Measurements from ENCODE around the gene OR2B6. TPM values are rescaled to one million over a fixed set of nuclear protein-coding genes. Genes with fewer than 3 reads are reported as not detected.

OR2B6 gene
- polyA plus RNA-seq, 2 donors, result not detected

GRCh38 chr6:28004350-28005151 is 47.5 kb downstream of the OR2B6 start:
- H3K4me1 ChIP-seq (ENCODE audit: control insufficient read depth in 2 of 2, insufficient read depth in 2 of 2, low read length in 1 of 2), result no peaks in the 10 kb centered on the region
- 69 to 70% methylated on average over 5 of the region's 5 CpGs for WGBS, 2 donors
- H3K4me3 ChIP-seq (ENCODE audit: low read depth in 1 of 2, low read length in 2 of 2), result no peak overlapping the region
- H3K36me3 ChIP-seq (ENCODE audit: control insufficient read depth in 2 of 2, insufficient read depth in 2 of 2, low read length in 1 of 2), result no peaks in the 10 kb centered on the region
- H3K9me3 ChIP-seq (ENCODE audit: control insufficient read depth in 2 of 2, insufficient read depth in 1 of 2, low read depth in 1 of 2, low read length in 1 of 2), result no peaks in the 10 kb centered on the region
- no peak overlapping the region for H3K27ac ChIP-seq (ENCODE audit: low read depth in 2 of 2, low read length in 1 of 2)
- no peaks in the 10 kb centered on the region for H3K27me3 ChIP-seq (ENCODE audit: control insufficient read depth in 1 of 2, insufficient read depth in 2 of 2, low read length in 2 of 2)

- no peaks in the 10 kb centered on the region for H3K9me3 ChIP-seq (ENCODE audit: control insufficient read depth in 2 of 2, insufficient read depth in 1 of 2, low read depth in 1 of 2, low read length in 1 of 2)
- no peaks in the 10 kb centered on the region for H3K4me1 ChIP-seq (ENCODE audit: control insufficient read depth in 2 of 2, insufficient read depth in 2 of 2, low read length in 1 of 2)
- 47 to 49% methylated on average over 5 of the region's 5 CpGs for WGBS, 2 donors
- no peaks in the 10 kb centered on the region for H3K36me3 ChIP-seq (ENCODE audit: control insufficient read depth in 2 of 2, insufficient read depth in 2 of 2, low read length in 1 of 2)
- H3K4me3 ChIP-seq (ENCODE audit: low read depth in 1 of 2, low read length in 2 of 2), result no peak overlapping the region
- no peaks in the 10 kb centered on the region for H3K27me3 ChIP-seq (ENCODE audit: control insufficient read depth in 1 of 2, insufficient read depth in 2 of 2, low read length in 2 of 2)
- no peak overlapping the region for H3K27ac ChIP-seq (ENCODE audit: low read depth in 2 of 2, low read length in 1 of 2)
Observed at GRCh38 chr6:28005152-28005890, 48.3 kb downstream of the OR2B6 start.

DNA sequence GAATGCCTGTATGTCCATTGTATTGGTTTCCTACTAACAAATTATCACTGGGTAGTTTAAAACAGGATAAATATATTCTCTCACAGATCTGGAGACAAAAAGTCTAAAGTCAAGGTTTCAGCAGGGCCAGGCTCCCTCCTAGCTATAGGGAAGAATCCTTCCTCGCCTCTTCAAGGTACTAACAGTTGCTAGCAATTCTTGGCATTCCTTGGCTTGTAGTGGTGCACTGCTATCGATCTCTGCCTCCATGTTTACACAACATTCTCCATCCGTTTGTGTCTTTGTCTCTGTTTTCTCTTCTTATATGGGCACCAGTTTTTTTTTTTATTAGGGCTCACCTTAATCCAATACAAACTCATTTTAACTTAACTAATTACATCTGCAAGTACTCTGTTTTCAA is 48.9 kb downstream of the OR2B6 start:
- no peak overlapping the region for H3K27ac ChIP-seq (ENCODE audit: low read depth in 2 of 2, low read length in 1 of 2)
- H3K36me3 ChIP-seq (ENCODE audit: control insufficient read depth in 2 of 2, insufficient read depth in 2 of 2, low read length in 1 of 2), result no peaks in the 10 kb centered on the region
- H3K4me1 ChIP-seq (ENCODE audit: control insufficient read depth in 2 of 2, insufficient read depth in 2 of 2, low read length in 1 of 2), result no peaks in the 10 kb centered on the region
- WGBS, 2 donors, result 30% methylated on average over 3 of the region's 3 CpGs
- no peaks in the 10 kb centered on the region for H3K9me3 ChIP-seq (ENCODE audit: control insufficient read depth in 2 of 2, insufficient read depth in 1 of 2, low read depth in 1 of 2, low read length in 1 of 2)
- no peak overlapping the region for H3K4me3 ChIP-seq (ENCODE audit: low read depth in 1 of 2, low read length in 2 of 2)
- H3K27me3 ChIP-seq (ENCODE audit: control insufficient read depth in 1 of 2, insufficient read depth in 2 of 2, low read length in 2 of 2), result no peaks in the 10 kb centered on the region

Other genes starting within 250 kb of the OR2B6 start
- gene OR2B2, start 44.8 kb upstream of the OR2B6 start, polyA plus RNA-seq, result not detected
- gene ZNF165, start 123.3 kb downstream of the OR2B6 start, polyA plus RNA-seq, result 1 to 10 TPM; 1.8 to 3.0 TPM
- gene ZSCAN16, start 167.4 kb downstream of the OR2B6 start, polyA plus RNA-seq, result 1 to 10 TPM; 3.7 to 6.3 TPM
- gene ZKSCAN8, start 184.6 kb downstream of the OR2B6 start, polyA plus RNA-seq, result 1 to 10 TPM; 1.7 to 2.7 TPM